CD4-positive, alpha-beta memory T cell (primary cell): Measurements from ENCODE around the gene PPFIA2. TPM values are rescaled to one million over a fixed set of nuclear protein-coding genes. Genes with fewer than 3 reads are reported as not detected.

ENCODE experiments used
- CTCF ChIA-PET: fragments of 350-600 bp; sonication (Branson Sonifier 250); formaldehyde crosslinking; loops from one replicate; lab custom pipeline; 2021; ENCODE audit warnings: inconsistent platforms; ENCODE audit not compliant: partially characterized antibody; lab: Charles Lee
- POLR2A ChIA-PET: fragments of 350-600 bp; sonication (Branson Sonifier 250); formaldehyde crosslinking; loops from one replicate; lab custom pipeline; 2021; ENCODE audit not compliant: partially characterized antibody; lab: Charles Lee
- DNase-seq, 5 donors: peaks; one replicate each; pipeline versions ENCODE4 v3.0.0 to v3.0.0-alpha.2; 2020 to 2022; ENCODE audit warnings: mixed read lengths in 1 of 5
- H3K27ac ChIP-seq: one replicate; pipeline ENCODE4 v1.7.0; 2013; ENCODE audit warnings: low read depth, low read length
- H3K27me3 ChIP-seq: 2 replicates; pipeline ENCODE4 v1.7.0; 2013; ENCODE audit warnings: mild to moderate bottlenecking, low read length, moderate library complexity; ENCODE audit not compliant: insufficient read depth
- H3K36me3 ChIP-seq: 2 replicates; pipeline ENCODE4 v1.7.0; 2013; ENCODE audit warnings: mild to moderate bottlenecking, low read length, moderate library complexity; ENCODE audit not compliant: insufficient read depth
- H3K4me1 ChIP-seq: 2 replicates; pipeline ENCODE4 v1.7.0; 2013; ENCODE audit warnings: mild to moderate bottlenecking, low read length, moderate library complexity; ENCODE audit not compliant: insufficient read depth
- H3K4me3 ChIP-seq, 2 donors: one replicate each; pipeline ENCODE4 v1.7.0; 2013; ENCODE audit warnings: low read length in 2 of 2, mild to moderate bottlenecking in 1 of 2
- H3K9me3 ChIP-seq, 2 donors: one replicate each; pipeline ENCODE4 v1.7.0; 2013; ENCODE audit warnings: low read length in 2 of 2, control low read depth in 1 of 2; ENCODE audit not compliant: control insufficient read depth in 1 of 2
- H3K27ac Mint-ChIP-seq, 7 donors: one replicate each; pipeline ENCODE4 v1.8.0; 2020 to 2021; ENCODE audit warnings: mixed read lengths in 7 of 7, mild to moderate bottlenecking in 6 of 7, inconsistent platforms in 3 of 7, moderate library complexity in 3 of 7
- H3K27me3 Mint-ChIP-seq, 2 donors: one replicate each; pipeline ENCODE4 v1.8.0; 2020 to 2021; ENCODE audit warnings: mixed read lengths in 2 of 2
- H3K36me3 Mint-ChIP-seq, 2 donors: one replicate each; pipeline ENCODE4 v1.8.0; 2020 to 2021; ENCODE audit warnings: mixed read lengths in 2 of 2, inconsistent platforms in 1 of 2, mild to moderate bottlenecking in 1 of 2
- H3K4me1 Mint-ChIP-seq, 4 donors: one replicate each; pipeline ENCODE4 v1.8.0; 2020 to 2021; ENCODE audit warnings: mixed read lengths in 4 of 4, mild to moderate bottlenecking in 1 of 4
- H3K4me3 Mint-ChIP-seq, 8 donors: one replicate each; pipeline ENCODE4 v1.8.0; 2020 to 2021; ENCODE audit warnings: mixed read lengths in 8 of 8, mild to moderate bottlenecking in 7 of 8, moderate library complexity in 6 of 8, inconsistent platforms in 3 of 8
- H3K9me3 Mint-ChIP-seq, 8 donors: one replicate each; pipeline ENCODE4 v1.8.0; 2020 to 2021; ENCODE audit warnings: mixed read lengths in 8 of 8, mild to moderate bottlenecking in 5 of 8, inconsistent platforms in 3 of 8, moderate library complexity in 1 of 8
- intact Hi-C: fragments of 100-400 bp; cut with micrococcal nuclease; formaldehyde crosslinking; loops from one replicate; pipeline ENCODE4 v1.15.1; 2023
- polyA plus RNA-seq, 2 donors: library from polyadenylated mRNA; unstranded; fragments of 300-500 nt; fragmentation: Illumina TruSeq; gene quantifications; one replicate each; pipeline ENCODE4 v1.2.3, GENCODE V29; 2021
- total RNA-seq, 2 experiments: library from RNA; stranded (reverse); gene quantifications; one replicate each; pipeline ENCODE4 v1.2.3, GENCODE V29; 2021

Gene PPFIA2
- total and polyA plus RNA-seq, 4 experiments from 2014 or later = not detected

GRCh38 chr12:81209012-81209411 lies 550.1 kb downstream of the PPFIA2 start:
- Mint-ChIP-seq H3K4me3 (no peak overlapping the region), H3K4me1 (no peaks in the 10 kb centered on the region), H3K9me3 (peaks cover 0 to 12% (median 3%) of the 10 kb centered on the region in 8 donors), H3K27ac (no peak overlapping the region), H3K27me3 (no peaks in the 10 kb centered on the region), H3K36me3 (no peaks in the 10 kb centered on the region)
- DNase-seq = no peak
- POLR2A ChIA-PET = no interaction called here
- H3K27ac ChIP-seq = no peak overlapping the region
- H3K27me3 ChIP-seq = no peaks in the 10 kb centered on the region
- H3K36me3 ChIP-seq = no peaks in the 10 kb centered on the region
- H3K9me3 ChIP-seq = peaks cover 0 to 5% of the 10 kb centered on the region in 2 donors
- H3K4me3 ChIP-seq = no peak overlapping the region
- CTCF ChIA-PET = no interaction called here
- intact Hi-C loops = no loop called here
- no peaks in the 10 kb centered on the region for H3K4me1 ChIP-seq

GRCh38 chr12:81208187-81208911 lies 550.8 kb downstream of the PPFIA2 start:
- Histone ChIP-seq H3K27me3 (no peaks in the 10 kb centered on the region), H3K27ac (no peak overlapping the region), H3K9me3 (peaks cover 0 to 5% of the 10 kb centered on the region in 2 donors), H3K36me3 (no peaks in the 10 kb centered on the region), H3K4me1 (no peaks in the 10 kb centered on the region), H3K4me3 (no peak overlapping the region)
- ChIA-PET CTCF (no interaction called here), POLR2A (no interaction called here)
- Mint-ChIP-seq H3K27ac (no peak overlapping the region), H3K27me3 (no peaks in the 10 kb centered on the region), H3K9me3 (peaks cover 0 to 12% (median 2%) of the 10 kb centered on the region in 8 donors), H3K4me1 (no peaks in the 10 kb centered on the region), H3K36me3 (no peaks in the 10 kb centered on the region), H3K4me3 (no peak overlapping the region)
- intact Hi-C loops = no loop called here
- no peak for DNase-seq
